Lower leg skin (tissue), 3 donors: ENCODE measurements around the gene SERPINC1.

Experiments used
- CTCF ChIP-seq, 3 donors: fragments of 450-650 bp; IDR thresholded peaks; one replicate each; pipeline ENCODE4 v1.5.1; 2016; ENCODE audit warnings: antibody characterized with exemption in 3 of 3, mild to moderate bottlenecking in 3 of 3, moderate library complexity in 2 of 3
- POLR2A ChIP-seq, 2 donors: fragments of 450-650 bp; IDR thresholded peaks; one replicate each; pipeline ENCODE4 v1.6.1; 2016 to 2017; ENCODE audit warnings: antibody characterized with exemption in 2 of 2, mild to moderate bottlenecking in 1 of 2, moderate library complexity in 1 of 2

- TF ChIP-seq CTCF (IDR thresholded peaks at IDR 0.05) (no peak), POLR2A (IDR thresholded peaks at IDR 0.05) (no peak)
Measured at GRCh38 chr1:173963477-173963876, 46.4 kb upstream of the SERPINC1 start.
